ENCODE results near the gene SAMD13.

The SAMD13 gene

DNA sequence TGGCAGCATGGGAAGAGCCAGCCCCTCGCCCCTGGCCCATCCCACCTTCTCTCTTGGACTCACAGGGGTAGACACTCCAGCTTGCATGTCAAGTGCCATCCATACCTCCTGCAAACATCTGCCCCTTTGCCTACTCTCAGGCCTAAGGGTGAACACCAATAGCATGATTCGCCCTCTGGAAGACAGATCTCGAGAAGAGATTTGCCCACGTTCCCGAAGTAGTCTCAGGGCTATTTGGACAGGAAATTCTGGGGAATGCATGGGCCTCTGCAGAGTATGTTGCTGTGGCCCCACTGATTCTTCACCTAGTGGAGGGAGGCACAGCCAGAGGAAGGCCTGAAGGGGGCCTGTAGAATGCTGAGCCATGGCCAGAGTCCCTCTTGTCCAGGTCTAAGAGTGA lies 66.9 kb downstream of the SAMD13 start:
- H3K4me1 ChIP-seq (ENCODE audit: control insufficient read depth, insufficient read depth, low read length): no peaks in the 10 kb centered on the region
- H3K9me3 ChIP-seq (ENCODE audit: control insufficient read depth, insufficient read depth, low read length): no peaks in the 10 kb centered on the region
- H3K27me3 ChIP-seq (ENCODE audit: control insufficient read depth, insufficient read depth, low read length): no peaks in the 10 kb centered on the region
- H3K36me3 ChIP-seq (ENCODE audit: control insufficient read depth, insufficient read depth, low read length): no peaks in the 10 kb centered on the region
- no CpG with 5 or more reads among the region's 5 CpGs for WGBS (ENCODE audit: insufficient coverage, insufficient read length)
- H3K27ac ChIP-seq (ENCODE audit: low read length): no peak overlapping the region
- DNase-seq (ENCODE audit: low read depth, low spot score): no peak
- no peak overlapping the region for H3K4me3 ChIP-seq (ENCODE audit: low read length)

DNA sequence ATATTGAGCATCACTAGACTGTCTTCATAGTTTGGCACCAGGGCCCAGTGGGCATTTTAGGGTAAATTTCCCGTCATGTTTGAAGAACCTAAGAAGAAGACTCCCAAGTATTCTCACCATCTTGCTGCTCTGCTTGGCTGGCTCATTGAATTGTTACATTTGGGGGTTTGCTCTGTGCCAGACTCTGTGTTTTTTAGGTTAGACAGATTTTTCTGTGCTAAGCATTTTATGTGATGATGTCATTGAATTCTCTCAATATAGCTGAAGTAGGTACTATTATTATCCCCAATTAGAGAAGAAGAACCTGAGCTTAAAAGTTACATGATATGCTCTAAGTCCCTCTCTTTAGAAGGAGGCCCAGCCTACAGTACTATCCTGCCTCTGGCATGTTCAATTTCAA lies 68.8 kb downstream of the SAMD13 start:
- Histone ChIP-seq H3K27me3 (ENCODE audit: control insufficient read depth, insufficient read depth, low read length) (no peaks in the 10 kb centered on the region), H3K36me3 (ENCODE audit: control insufficient read depth, insufficient read depth, low read length) (no peaks in the 10 kb centered on the region), H3K9me3 (ENCODE audit: control insufficient read depth, insufficient read depth, low read length) (no peaks in the 10 kb centered on the region), H3K4me3 (ENCODE audit: low read length) (no peak overlapping the region), H3K27ac (ENCODE audit: low read length) (no peak overlapping the region), H3K4me1 (ENCODE audit: control insufficient read depth, insufficient read depth, low read length) (no peaks in the 10 kb centered on the region)
- no CpG with 5 or more reads among the region's 1 CpG for WGBS (ENCODE audit: insufficient coverage, insufficient read length)
- no peak for DNase-seq (ENCODE audit: low read depth, low spot score)

DNA sequence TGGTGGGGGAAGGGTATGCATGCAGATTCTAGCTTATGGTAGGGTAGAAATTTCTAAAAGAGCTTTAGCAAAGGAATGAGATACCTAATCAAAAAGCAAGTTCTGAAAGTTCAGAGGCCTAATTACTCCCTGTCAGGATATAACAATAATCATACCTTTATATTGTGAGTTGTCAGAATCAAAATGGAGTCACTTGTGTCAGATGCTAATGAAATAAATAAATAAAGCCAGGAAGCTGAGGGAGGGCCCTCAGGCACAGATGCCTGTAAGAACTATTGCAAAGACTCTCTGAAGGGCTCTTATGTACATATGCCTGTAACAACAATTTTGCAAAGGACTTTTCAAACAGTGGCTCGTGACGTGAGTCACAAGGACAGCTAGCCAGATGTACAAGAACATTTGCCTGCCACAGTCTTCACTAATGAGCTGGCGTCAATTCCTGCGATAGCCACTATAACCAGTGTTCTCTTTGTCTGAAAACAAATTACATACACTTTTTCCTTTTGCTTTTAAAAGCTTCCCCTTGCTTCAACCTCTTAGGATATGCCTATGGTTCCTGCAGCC lies 69.4 kb downstream of the SAMD13 start:
- Histone ChIP-seq H3K36me3 (ENCODE audit: control insufficient read depth, insufficient read depth, low read length) (no peaks in the 10 kb centered on the region), H3K27me3 (ENCODE audit: control insufficient read depth, insufficient read depth, low read length) (no peaks in the 10 kb centered on the region), H3K27ac (ENCODE audit: low read length) (no peak overlapping the region), H3K4me1 (ENCODE audit: control insufficient read depth, insufficient read depth, low read length) (no peaks in the 10 kb centered on the region), H3K9me3 (ENCODE audit: control insufficient read depth, insufficient read depth, low read length) (no peaks in the 10 kb centered on the region), H3K4me3 (ENCODE audit: low read length) (no peak overlapping the region)
- no CpG with 5 or more reads among the region's 4 CpGs for WGBS (ENCODE audit: insufficient coverage, insufficient read length)
- DNase-seq (ENCODE audit: low read depth, low spot score): no peak

DNA sequence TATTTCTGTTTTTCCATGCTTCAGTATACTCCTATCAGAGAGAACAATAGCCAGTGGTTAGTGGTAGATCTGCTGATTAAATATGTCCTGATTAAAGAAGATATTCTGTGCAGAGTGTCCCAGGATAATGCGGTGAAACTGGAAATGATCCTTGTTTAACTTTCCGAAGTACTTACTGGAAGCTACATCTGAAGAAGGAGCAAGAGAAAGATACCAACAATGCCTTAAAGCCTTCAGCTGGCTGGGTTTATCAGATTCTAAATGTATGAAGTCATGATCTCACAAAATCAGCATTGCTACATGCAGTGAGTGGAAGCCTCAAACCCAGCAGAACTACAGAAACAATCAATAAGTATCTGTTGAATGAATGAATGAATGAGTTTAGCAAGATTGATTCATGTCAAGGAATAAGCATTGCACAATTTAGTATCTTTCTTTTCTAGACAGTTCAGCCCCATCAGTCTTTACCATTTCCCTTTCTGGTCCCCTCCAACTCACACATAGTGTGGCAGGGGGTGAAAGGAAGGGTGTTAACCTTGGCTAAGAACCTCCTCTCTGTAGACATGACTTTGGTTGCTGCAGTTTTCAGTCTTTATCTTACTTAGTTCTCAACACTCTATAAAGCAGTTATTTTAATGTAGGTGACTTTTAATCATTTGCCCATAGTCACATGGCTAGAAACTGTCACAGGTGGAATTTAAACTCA lies 72.1 kb downstream of the SAMD13 start:
- Histone ChIP-seq H3K36me3 (ENCODE audit: control insufficient read depth, insufficient read depth, low read length) (no peaks in the 10 kb centered on the region), H3K27me3 (ENCODE audit: control insufficient read depth, insufficient read depth, low read length) (no peaks in the 10 kb centered on the region)
- no CpG with 5 or more reads among the region's 2 CpGs for WGBS (ENCODE audit: insufficient coverage, insufficient read length)

DNA sequence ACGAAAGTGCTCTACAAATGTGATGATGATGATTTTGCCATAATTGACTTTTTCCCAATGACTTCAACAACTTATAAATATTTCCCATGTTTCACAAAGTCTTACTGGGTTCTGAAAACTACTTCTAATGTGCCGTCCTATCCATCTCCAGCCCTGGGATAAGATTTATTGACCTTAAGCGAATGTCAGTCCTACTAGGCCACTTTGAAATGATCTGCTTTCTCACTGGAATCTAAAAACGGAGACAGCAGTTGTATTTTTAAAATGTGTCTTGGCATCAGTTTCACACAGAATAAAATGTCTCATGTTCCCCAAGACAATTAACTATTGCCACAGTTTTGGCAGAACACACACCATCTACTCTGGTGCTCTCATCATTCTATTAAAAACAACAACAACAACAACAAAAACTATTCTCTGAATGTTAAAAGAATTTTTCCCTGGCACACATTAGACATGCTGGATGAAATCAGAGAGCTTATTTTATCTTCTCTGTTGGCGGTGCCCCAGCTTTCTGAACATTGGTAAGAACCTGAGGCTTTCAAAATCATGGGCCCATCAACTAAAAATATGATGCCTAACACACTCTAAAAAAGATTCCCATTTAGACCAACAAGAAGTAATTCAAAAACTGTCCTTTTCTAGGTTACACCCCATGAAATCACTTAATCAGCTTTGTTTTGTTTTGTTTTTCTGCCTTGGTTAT lies 73.6 kb downstream of the SAMD13 start:
- DNase-seq (ENCODE audit: low read depth, low spot score): no peak
- Histone ChIP-seq H3K27ac (ENCODE audit: low read length) (no peak overlapping the region), H3K9me3 (ENCODE audit: control insufficient read depth, insufficient read depth, low read length) (no peaks in the 10 kb centered on the region), H3K27me3 (ENCODE audit: control insufficient read depth, insufficient read depth, low read length) (no peaks in the 10 kb centered on the region), H3K4me1 (ENCODE audit: control insufficient read depth, insufficient read depth, low read length) (no peaks in the 10 kb centered on the region), H3K4me3 (ENCODE audit: low read length) (no peak overlapping the region), H3K36me3 (ENCODE audit: control insufficient read depth, insufficient read depth, low read length) (no peaks in the 10 kb centered on the region)
- no CpG with 5 or more reads among the region's 5 CpGs for WGBS (ENCODE audit: insufficient coverage, insufficient read length)

More for the DNA sequence above, 72.1 kb downstream of the SAMD13 start:
- no peak overlapping the region for H3K4me3 ChIP-seq (ENCODE audit: low read length)
- H3K4me1 ChIP-seq (ENCODE audit: control insufficient read depth, insufficient read depth, low read length): no peaks in the 10 kb centered on the region
- no peak overlapping the region for H3K27ac ChIP-seq (ENCODE audit: low read length)
- DNase-seq (ENCODE audit: low read depth, low spot score): no peak
- H3K9me3 ChIP-seq (ENCODE audit: control insufficient read depth, insufficient read depth, low read length): no peaks in the 10 kb centered on the region

DNA sequence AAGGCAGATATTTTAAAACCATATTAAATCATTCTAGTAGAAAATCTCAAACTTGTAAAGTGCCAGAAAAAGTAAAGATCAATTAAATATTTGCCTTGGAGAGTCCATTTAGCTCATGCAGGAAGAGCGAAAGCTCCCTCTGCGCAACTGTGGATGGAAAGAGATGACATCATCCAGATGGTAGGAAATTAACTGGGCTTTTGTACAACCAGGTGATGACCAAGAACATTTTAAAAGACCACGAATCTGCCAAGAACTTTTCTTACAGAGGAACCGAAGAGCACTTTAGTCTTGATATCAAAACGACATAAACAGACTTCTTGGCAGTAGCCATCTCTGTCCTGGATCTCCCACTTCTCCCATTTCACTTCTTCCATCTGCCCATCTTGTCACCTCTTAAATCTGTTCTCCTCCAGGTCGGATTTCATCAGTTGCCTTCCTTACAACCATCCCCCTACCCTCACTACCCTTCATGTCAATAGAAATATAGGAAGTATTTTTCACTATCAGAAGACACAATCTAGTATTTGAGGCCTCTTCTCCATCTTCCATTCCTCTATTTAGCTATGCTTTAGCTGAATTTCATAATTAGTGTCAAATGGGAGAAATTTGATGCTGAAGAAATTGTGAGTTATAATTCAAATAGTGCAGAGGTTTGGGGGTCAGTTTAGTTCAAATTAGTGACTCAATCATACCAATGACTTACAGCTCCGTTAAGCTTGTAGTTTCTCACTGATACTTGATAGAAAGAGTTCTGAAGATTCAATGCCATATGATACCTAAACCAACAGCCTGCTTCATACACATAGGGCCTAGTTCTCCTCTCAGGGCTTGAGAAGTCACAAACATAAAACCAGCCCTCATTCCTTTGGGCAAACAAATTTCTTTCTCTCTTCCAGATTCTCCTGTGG lies 74.7 kb downstream of the SAMD13 start:
- no peaks in the 10 kb centered on the region for H3K4me1 ChIP-seq (ENCODE audit: control insufficient read depth, insufficient read depth, low read length)
- no peak for DNase-seq (ENCODE audit: low read depth, low spot score)
- H3K27ac ChIP-seq (ENCODE audit: low read length): no peak overlapping the region
- no peak overlapping the region for H3K4me3 ChIP-seq (ENCODE audit: low read length)
- no peaks in the 10 kb centered on the region for H3K9me3 ChIP-seq (ENCODE audit: control insufficient read depth, insufficient read depth, low read length)
- no peaks in the 10 kb centered on the region for H3K27me3 ChIP-seq (ENCODE audit: control insufficient read depth, insufficient read depth, low read length)
- no CpG with 5 or more reads among the region's 7 CpGs for WGBS (ENCODE audit: insufficient coverage, insufficient read length)
- no peaks in the 10 kb centered on the region for H3K36me3 ChIP-seq (ENCODE audit: control insufficient read depth, insufficient read depth, low read length)

DNA sequence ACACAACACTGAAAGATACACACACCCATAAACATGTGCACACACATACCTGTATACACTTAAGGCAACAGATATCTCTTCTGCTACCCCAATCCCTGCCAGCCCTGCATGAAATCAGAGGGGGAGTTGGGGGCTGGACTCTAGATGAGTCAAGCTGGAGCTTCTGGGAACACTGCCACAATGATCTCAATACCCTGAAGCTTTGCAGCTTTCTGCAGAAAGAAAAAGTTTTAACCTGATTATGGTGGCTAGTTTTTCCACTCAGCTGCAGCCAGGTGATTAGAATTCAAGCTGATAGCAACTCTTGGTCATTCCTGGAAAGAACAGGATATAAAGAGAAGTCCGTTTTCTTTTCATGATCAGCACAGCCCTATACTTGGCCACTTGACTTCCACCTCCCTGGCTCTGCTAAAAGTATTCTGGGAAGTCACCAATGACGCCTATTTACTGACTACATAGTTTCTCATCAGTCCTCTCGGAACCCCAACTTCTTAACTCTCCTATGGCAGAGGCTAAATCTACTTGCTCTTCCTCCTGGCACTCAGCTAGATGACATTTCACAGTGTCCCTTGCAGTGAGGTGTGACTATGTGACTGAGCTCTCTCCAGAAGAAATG lies 76.1 kb downstream of the SAMD13 start:
- Histone ChIP-seq H3K27ac (ENCODE audit: low read length) (no peak overlapping the region), H3K27me3 (ENCODE audit: control insufficient read depth, insufficient read depth, low read length) (no peaks in the 10 kb centered on the region), H3K36me3 (ENCODE audit: control insufficient read depth, insufficient read depth, low read length) (no peaks in the 10 kb centered on the region), H3K4me3 (ENCODE audit: low read length) (no peak overlapping the region), H3K4me1 (ENCODE audit: control insufficient read depth, insufficient read depth, low read length) (no peaks in the 10 kb centered on the region), H3K9me3 (ENCODE audit: control insufficient read depth, insufficient read depth, low read length) (no peaks in the 10 kb centered on the region)
- WGBS (ENCODE audit: insufficient coverage, insufficient read length): no CpG with 5 or more reads among the region's 3 CpGs
- no peak for DNase-seq (ENCODE audit: low read depth, low spot score)

DNA sequence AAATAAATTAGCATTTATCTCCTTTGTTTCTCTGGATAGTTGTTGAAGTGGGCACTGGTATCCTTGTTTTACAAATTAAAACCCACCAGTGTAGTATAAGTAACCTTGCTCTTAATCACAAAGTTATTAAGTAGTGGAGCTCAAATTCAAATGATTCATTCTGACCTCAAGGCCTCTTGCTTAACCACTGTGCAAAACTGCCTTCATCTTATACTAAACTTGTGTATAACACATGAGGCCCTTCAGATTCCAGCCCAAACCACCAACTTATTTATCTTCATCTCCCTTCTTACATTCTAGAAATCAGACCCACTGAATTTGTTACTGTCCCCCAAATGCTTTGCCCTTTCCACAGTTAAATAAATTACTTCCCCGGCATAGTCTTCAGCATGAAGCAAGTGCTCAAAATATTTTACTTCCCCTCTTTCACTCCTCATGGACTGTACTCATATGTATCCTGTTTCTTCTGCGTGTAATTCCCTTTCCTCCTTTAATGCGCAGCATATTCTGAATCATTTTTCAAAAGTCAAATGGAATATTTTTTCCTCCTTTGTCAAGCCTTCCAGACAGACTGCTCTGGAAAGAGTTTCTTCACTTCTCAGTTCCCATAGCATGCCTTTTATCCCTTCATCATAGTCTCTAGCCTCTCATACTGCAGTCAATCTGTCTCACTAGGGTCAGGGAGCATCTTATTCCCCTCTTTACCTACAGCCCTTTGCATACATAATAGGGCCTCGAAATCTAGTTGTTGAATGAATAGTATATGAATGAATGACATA lies 77.8 kb downstream of the SAMD13 start:
- no peak overlapping the region for H3K4me3 ChIP-seq (ENCODE audit: low read length)

DNA sequence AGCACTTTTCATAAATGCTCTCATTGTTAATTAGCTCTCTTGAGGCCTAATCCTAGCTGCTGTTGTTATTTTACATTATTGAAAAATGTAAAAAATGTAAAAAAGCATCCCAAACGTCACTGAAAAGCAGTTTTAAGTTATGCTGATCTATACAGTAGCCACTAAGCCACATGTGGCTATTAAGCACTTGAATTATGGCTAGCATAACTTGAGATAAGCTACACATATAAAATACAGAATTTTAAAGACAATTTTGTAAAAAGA lies 78.3 kb downstream of the SAMD13 start:
- no peaks in the 10 kb centered on the region for H3K9me3 ChIP-seq (ENCODE audit: control insufficient read depth, insufficient read depth, low read length)
- H3K27me3 ChIP-seq (ENCODE audit: control insufficient read depth, insufficient read depth, low read length): no peaks in the 10 kb centered on the region
- no peak overlapping the region for H3K4me3 ChIP-seq (ENCODE audit: low read length)
- WGBS (ENCODE audit: insufficient coverage, insufficient read length): no CpG with 5 or more reads among the region's 1 CpG
- H3K4me1 ChIP-seq (ENCODE audit: control insufficient read depth, insufficient read depth, low read length): no peaks in the 10 kb centered on the region
- DNase-seq (ENCODE audit: low read depth, low spot score): no peak
- no peaks in the 10 kb centered on the region for H3K36me3 ChIP-seq (ENCODE audit: control insufficient read depth, insufficient read depth, low read length)
- H3K27ac ChIP-seq (ENCODE audit: low read length): no peak overlapping the region

More for the DNA sequence above, 77.8 kb downstream of the SAMD13 start:
- Histone ChIP-seq H3K27ac (ENCODE audit: low read length) (no peak overlapping the region), H3K9me3 (ENCODE audit: control insufficient read depth, insufficient read depth, low read length) (no peaks in the 10 kb centered on the region), H3K27me3 (ENCODE audit: control insufficient read depth, insufficient read depth, low read length) (no peaks in the 10 kb centered on the region), H3K36me3 (ENCODE audit: control insufficient read depth, insufficient read depth, low read length) (no peaks in the 10 kb centered on the region), H3K4me1 (ENCODE audit: control insufficient read depth, insufficient read depth, low read length) (no peaks in the 10 kb centered on the region)
- no peak for DNase-seq (ENCODE audit: low read depth, low spot score)
- WGBS (ENCODE audit: insufficient coverage, insufficient read length): no CpG with 5 or more reads among the region's 4 CpGs
